Loucy (cell line): Measurements from ENCODE around the gene ULBP1.
"Not testable (repeated sequence)": the region's sequence is repeated elsewhere in the genome, so short reads cannot be mapped to it uniquely, and the experiment has no call there.

Source experiments
- H2AFZ ChIP-seq: fragments of 200-600 bp; sonication (generic); 2 replicates; pipeline ENCODE4 v1.6.0; 2016; ENCODE audit warnings: antibody characterized with exemption, mild to moderate bottlenecking, low read length, moderate library complexity
- H3F3A ChIP-seq: fragments of 200-600 bp; 2 replicates; pipeline ENCODE4 v1.6.0; 2016; ENCODE audit warnings: antibody characterized with exemption, low read depth, mild to moderate bottlenecking
- H3K27me3 ChIP-seq: fragments of 200-600 bp; sonication (generic); 2 replicates; pipeline ENCODE4 v1.6.1; 2014; ENCODE audit warnings: low read length, mild to moderate bottlenecking; ENCODE audit not compliant: insufficient read depth, poor library complexity, severe bottlenecking
- H3K36me3 ChIP-seq: fragments of 200-600 bp; sonication (generic); 2 replicates; pipeline ENCODE4 v1.6.1; 2016; ENCODE audit warnings: low read length; ENCODE audit not compliant: insufficient read depth
- H3K4me1 ChIP-seq: fragments of 200-600 bp; sonication (generic); 2 replicates; pipeline ENCODE4 v1.5.1; 2014; ENCODE audit warnings: low read length, mild to moderate bottlenecking; ENCODE audit not compliant: insufficient read depth, poor library complexity, severe bottlenecking
- H3K4me2 ChIP-seq: fragments of 200-600 bp; sonication (generic); 2 replicates; pipeline ENCODE4 v1.6.0; 2014; ENCODE audit warnings: antibody characterized with exemption, low read length, low read depth, mild to moderate bottlenecking; ENCODE audit not compliant: poor library complexity, severe bottlenecking
- H3K4me3 ChIP-seq: fragments of 200-600 bp; sonication (generic); 2 replicates; pipeline ENCODE4 v1.5.1; 2014; ENCODE audit warnings: low read length, mild to moderate bottlenecking, mixed read lengths; ENCODE audit not compliant: poor library complexity, severe bottlenecking
- H3K79me2 ChIP-seq: fragments of 200-600 bp; sonication (generic); 2 replicates; pipeline ENCODE4 v1.6.1; 2014; ENCODE audit warnings: low read length; ENCODE audit not compliant: insufficient read depth
- H3K9ac ChIP-seq: fragments of 200-600 bp; sonication (generic); 2 replicates; pipeline ENCODE4 v1.6.0; 2014; ENCODE audit warnings: mild to moderate bottlenecking, low read depth, low read length, moderate library complexity; ENCODE audit not compliant: poor library complexity, severe bottlenecking
- H3K9me2 ChIP-seq: fragments of 200-600 bp; sonication (generic); replicated peaks from 2 replicates; pipeline ENCODE4 v1.6.1; 2016; ENCODE audit warnings: low read depth, low read length, mixed read lengths
- H3K9me3 ChIP-seq: fragments of 200-600 bp; sonication (generic); 2 replicates; pipeline ENCODE4 v1.6.1; 2014; ENCODE audit warnings: mild to moderate bottlenecking, antibody characterized with exemption, low read length, low read depth; ENCODE audit not compliant: insufficient read depth
- H4K20me1 ChIP-seq: fragments of 200-600 bp; sonication (generic); 2 replicates; pipeline ENCODE4 v1.6.0; 2014; ENCODE audit warnings: antibody characterized with exemption, low read length, mild to moderate bottlenecking; ENCODE audit not compliant: insufficient read depth, poor library complexity, severe bottlenecking
- EZH2phosphoT487 ChIP-seq: fragments of 200-600 bp; IDR thresholded peaks from 2 replicates; pipeline ENCODE4 v1.6.1; 2018; ENCODE audit warnings: antibody characterized with exemption, mild to moderate bottlenecking, moderate library complexity, borderline replicate concordance
- TF ChIP-seq, protein P1 (sequence below): fragments of 200-600 bp; sonication (generic); conservative IDR thresholded peaks from 2 replicates; pipeline ENCODE4 v1.5.1; 2014; ENCODE audit warnings: mild to moderate bottlenecking, antibody characterized with exemption, low read length

Gene ULBP1

GRCh38 chr6:149963212-149963461, 606 bp upstream of the ULBP1 start:
- no peaks in the 10 kb centered on the region for H3K9me2 ChIP-seq
- no peaks in the 10 kb centered on the region for H3K9me3 ChIP-seq
- no peaks in the 10 kb centered on the region for H4K20me1 ChIP-seq
- H3K4me3 ChIP-seq = no peak overlapping the region
- no peak overlapping the region for H2AFZ ChIP-seq
- H3K79me2 ChIP-seq = no peaks in the 10 kb centered on the region
- no peak overlapping the region for H3K9ac ChIP-seq
- no peak overlapping the region for H3K4me2 ChIP-seq
- H3F3A ChIP-seq = no peaks in the 10 kb centered on the region
- H3K36me3 ChIP-seq = no peaks in the 10 kb centered on the region
- no peaks in the 10 kb centered on the region for H3K27me3 ChIP-seq
- TF ChIP-seq, protein P1, sequence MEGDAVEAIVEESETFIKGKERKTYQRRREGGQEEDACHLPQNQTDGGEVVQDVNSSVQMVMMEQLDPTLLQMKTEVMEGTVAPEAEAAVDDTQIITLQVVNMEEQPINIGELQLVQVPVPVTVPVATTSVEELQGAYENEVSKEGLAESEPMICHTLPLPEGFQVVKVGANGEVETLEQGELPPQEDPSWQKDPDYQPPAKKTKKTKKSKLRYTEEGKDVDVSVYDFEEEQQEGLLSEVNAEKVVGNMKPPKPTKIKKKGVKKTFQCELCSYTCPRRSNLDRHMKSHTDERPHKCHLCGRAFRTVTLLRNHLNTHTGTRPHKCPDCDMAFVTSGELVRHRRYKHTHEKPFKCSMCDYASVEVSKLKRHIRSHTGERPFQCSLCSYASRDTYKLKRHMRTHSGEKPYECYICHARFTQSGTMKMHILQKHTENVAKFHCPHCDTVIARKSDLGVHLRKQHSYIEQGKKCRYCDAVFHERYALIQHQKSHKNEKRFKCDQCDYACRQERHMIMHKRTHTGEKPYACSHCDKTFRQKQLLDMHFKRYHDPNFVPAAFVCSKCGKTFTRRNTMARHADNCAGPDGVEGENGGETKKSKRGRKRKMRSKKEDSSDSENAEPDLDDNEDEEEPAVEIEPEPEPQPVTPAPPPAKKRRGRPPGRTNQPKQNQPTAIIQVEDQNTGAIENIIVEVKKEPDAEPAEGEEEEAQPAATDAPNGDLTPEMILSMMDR = no peak
- no peak for TF ChIP-seq EZH2phosphoT487
- H3K4me1 ChIP-seq = peaks cover 3% of the 10 kb centered on the region

- Histone ChIP-seq H3K36me3 (no peaks in the 10 kb centered on the region), H3K9me3 (no peaks in the 10 kb centered on the region), H3K9me2 (no peaks in the 10 kb centered on the region), H4K20me1 (no peaks in the 10 kb centered on the region), H3K79me2 (no peaks in the 10 kb centered on the region), H3K4me2 (no peak overlapping the region), H2AFZ (no peak overlapping the region), H3F3A (no peaks in the 10 kb centered on the region), H3K9ac (no peak overlapping the region), H3K4me3 (no peak overlapping the region), H3K27me3 (no peaks in the 10 kb centered on the region), H3K4me1 (peaks cover 3% of the 10 kb centered on the region)
- TF ChIP-seq, protein P1 = no peak
- TF ChIP-seq EZH2phosphoT487 = no peak
Observed at GRCh38 chr6:149964308-149965193, 808 bp downstream of the ULBP1 start.

GRCh38 chr6:149965194-149966020, 1.7 kb downstream of the ULBP1 start:
- Histone ChIP-seq H3K79me2 (no peaks in the 10 kb centered on the region), H3K4me3 (no peak overlapping the region), H3K9me3 (no peaks in the 10 kb centered on the region), H2AFZ (no peak overlapping the region), H3K36me3 (no peaks in the 10 kb centered on the region), H3K27me3 (no peaks in the 10 kb centered on the region), H3K9ac (no peak overlapping the region), H3K9me2 (no peaks in the 10 kb centered on the region), H3F3A (no peaks in the 10 kb centered on the region), H4K20me1 (no peaks in the 10 kb centered on the region), H3K4me2 (no peak overlapping the region), H3K4me1 (peaks cover 3% of the 10 kb centered on the region)
- no peak for TF ChIP-seq EZH2phosphoT487
- TF ChIP-seq, protein P1 = no peak

GRCh38 chr6:149966319-149966718, 2.6 kb downstream of the ULBP1 start:
- not testable (repeated sequence) for H3K4me2 ChIP-seq, H4K20me1 ChIP-seq, H3K4me1 ChIP-seq, H3K9me2 ChIP-seq, H3F3A ChIP-seq, H3K4me3 ChIP-seq, H2AFZ ChIP-seq, H3K36me3 ChIP-seq, H3K9ac ChIP-seq, H3K27me3 ChIP-seq, H3K9me3 ChIP-seq, H3K79me2 ChIP-seq
